Breast epithelium (tissue), 3 donors: ENCODE measurements around the gene ADAMTS17.

ENCODE experiments used
- POLR2AphosphoS5 ChIP-seq, 3 donors: sonication (generic); formaldehyde crosslinking; IDR thresholded peaks; one replicate each; pipeline ENCODE4 v1.6.1; 2017; ENCODE audit warnings: antibody characterized with exemption in 3 of 3
- TF ChIP-seq, protein P1 (sequence below), 3 donors: fragments of 450-650 bp; IDR thresholded peaks; one replicate each; pipeline ENCODE4 v1.5.1; 2016 to 2017; ENCODE audit warnings: antibody characterized with exemption in 3 of 3, mild to moderate bottlenecking in 3 of 3, moderate library complexity in 3 of 3

DNA sequence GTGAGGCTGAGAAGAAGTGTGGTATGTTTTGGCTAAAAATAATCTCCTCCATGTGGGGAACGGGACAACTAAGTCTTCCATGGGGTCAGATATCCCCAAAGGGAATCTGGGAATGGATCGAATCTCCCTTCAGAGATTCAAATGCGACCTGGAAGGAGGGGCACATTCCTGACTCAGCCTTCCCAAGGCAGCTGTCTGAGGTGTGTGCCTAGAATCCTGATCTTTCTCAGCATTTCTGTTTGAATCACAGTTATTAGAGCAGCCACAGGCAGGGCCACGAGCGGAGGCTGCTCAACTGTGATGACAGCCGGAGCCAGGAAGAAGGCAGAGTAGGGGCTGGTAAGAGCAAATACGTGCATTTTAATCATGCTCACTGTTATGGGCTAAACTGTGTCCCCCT lies 135.1 kb downstream of the ADAMTS17 start:
- TF ChIP-seq, protein P1, sequence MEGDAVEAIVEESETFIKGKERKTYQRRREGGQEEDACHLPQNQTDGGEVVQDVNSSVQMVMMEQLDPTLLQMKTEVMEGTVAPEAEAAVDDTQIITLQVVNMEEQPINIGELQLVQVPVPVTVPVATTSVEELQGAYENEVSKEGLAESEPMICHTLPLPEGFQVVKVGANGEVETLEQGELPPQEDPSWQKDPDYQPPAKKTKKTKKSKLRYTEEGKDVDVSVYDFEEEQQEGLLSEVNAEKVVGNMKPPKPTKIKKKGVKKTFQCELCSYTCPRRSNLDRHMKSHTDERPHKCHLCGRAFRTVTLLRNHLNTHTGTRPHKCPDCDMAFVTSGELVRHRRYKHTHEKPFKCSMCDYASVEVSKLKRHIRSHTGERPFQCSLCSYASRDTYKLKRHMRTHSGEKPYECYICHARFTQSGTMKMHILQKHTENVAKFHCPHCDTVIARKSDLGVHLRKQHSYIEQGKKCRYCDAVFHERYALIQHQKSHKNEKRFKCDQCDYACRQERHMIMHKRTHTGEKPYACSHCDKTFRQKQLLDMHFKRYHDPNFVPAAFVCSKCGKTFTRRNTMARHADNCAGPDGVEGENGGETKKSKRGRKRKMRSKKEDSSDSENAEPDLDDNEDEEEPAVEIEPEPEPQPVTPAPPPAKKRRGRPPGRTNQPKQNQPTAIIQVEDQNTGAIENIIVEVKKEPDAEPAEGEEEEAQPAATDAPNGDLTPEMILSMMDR (IDR thresholded peaks at IDR 0.05), result no peak
- TF ChIP-seq POLR2AphosphoS5 (IDR thresholded peaks at IDR 0.05), result no peak
